Posterior cingulate gyrus (tissue), 11 donors: ENCODE results near the gene CHID1.

Experiments used
- DNase-seq, 10 donors: peaks; one replicate each; pipeline versions ENCODE4 v3.0.0 to v3.0.0-alpha.2; 2020 to 2021; ENCODE audit warnings: mixed read lengths in 3 of 10
- intact Hi-C: fragments of 100-400 bp; cut with DNase I; formaldehyde crosslinking; loops from one replicate; pipeline ENCODE4 v1.15.1; 2023

CHID1 gene

DNA sequence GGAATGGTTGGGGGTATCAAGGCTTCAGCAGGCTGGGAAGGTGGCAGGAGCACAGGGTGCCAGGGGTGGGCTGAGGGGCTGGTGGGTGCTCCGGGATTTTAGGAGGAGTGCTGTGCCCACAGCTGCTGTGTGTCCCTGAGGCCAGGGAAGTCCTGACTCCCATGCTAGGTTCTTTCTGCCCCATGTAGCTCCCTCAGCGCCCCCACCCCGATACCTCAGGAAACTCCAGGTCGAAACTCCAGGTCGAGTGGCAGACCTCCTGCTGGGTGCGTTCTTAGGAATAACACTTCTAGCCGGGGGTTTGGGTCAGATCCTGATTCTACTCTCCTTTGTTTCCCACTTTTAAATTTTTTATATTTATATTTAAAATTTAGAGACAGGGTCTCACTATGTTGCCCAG is 23.3 kb upstream of the CHID1 start:
- intact Hi-C loops: no loop called here
- DNase-seq: peak in 2 of 10 donors; percentile 41 to 62

GRCh38 chr11:933142-933851 is 22.7 kb upstream of the CHID1 start:
- peak in 2 of 10 donors; percentile 33 to 38 for DNase-seq
- intact Hi-C loops: no loop called here

- peak in 1 of 10 donors; percentile 1 for DNase-seq
- intact Hi-C loops: no loop called here
Observed at GRCh38 chr11:932435-932834, 21.8 kb upstream of the CHID1 start.

DNA sequence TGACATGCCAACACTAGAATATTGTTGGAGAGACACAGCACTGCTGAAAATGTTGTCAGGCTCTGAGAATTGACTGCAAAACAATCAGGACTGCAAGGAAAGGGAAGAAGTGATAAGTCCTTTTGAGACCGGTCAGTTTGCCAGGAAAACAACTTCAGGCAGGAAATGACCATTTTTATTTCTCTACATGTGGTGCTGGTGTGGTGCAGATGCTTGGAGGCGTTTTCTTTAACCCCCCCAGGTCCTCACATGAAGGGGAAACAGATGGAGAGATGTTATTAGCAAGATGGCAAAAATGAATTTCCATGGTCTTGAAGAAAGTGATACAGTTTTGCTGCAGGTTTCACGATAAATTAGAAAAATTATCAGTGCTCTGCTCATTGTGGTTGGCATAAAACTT is 20.8 kb upstream of the CHID1 start:
- peak in 1 of 10 donors; percentile 2 for DNase-seq
- intact Hi-C loops: no loop called here

- intact Hi-C loops: loop anchor here (10.0 kb wide), 1 partner anchor 125 kb away; no protein-coding TSS in a partner anchor
- peak in 1 of 10 donors; percentile 41 for DNase-seq
Observed at GRCh38 chr11:929405-929804, 18.8 kb upstream of the CHID1 start.

- peak in 1 of 10 donors; percentile 13 for DNase-seq
- intact Hi-C loops: loop anchor here (10.0 kb wide), 1 partner anchor 126 kb away; no protein-coding TSS in a partner anchor
Observed at GRCh38 chr11:928786-929185, 18.2 kb upstream of the CHID1 start.

DNA sequence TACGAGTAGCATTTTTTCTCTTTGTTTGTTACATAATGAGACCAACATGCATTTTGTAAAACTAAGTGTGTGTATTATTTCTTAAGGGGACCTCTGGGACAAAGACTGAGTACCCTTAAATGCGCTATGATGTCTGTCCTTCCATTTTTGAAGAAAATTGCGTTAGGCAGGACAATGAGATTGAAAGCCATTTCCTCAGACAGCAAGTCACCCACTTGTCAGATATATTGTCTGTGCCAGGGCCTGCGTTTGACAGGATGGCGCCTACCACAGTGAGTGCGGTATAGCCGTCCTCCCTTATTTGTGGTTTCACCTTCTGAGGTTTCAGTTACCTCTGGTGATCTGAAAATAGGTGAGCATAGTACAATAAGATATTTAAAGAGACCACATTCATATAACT is 17.3 kb upstream of the CHID1 start:
- DNase-seq: peak in 1 of 10 donors; percentile 23
- intact Hi-C loops: loop anchor here (10.0 kb wide), 1 partner anchor 127 kb away; no protein-coding TSS in a partner anchor

DNA sequence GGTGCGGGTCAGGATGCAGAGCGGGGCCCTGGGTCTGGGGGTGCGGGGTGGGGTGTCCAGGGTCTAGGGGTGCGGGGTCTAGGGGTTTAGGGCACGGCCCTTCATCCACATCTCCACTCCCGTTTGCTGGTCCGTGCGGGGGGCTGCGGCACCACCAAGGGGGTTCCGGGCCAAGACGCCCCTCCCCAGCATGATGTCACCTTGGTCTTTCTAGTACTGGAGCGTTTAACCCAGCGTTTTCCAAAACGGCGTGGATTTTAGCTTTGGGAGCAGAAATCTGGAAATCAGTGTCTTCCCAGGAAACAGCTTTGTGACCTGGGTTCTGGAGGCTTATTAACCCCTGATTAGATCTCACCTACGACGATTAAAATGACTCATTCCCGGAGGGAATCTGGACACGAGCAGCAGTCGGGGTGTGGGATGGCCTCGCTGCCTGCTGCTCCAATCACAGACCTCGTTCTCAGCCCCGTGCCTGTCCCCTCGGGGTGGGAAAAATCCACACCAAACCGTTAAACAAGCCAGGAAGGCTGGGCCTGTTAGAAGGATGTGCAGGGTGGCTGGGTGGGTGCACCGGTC is 15.8 kb upstream of the CHID1 start:
- peak in 3 of 10 donors; percentile 28 to 88 (median 82) for DNase-seq
- intact Hi-C loops: loop anchor here (10.0 kb wide), 1 partner anchor 128 kb away; no protein-coding TSS in a partner anchor

GRCh38 chr11:925496-926301 is 15.1 kb upstream of the CHID1 start, which contains the start of gene AP2A2:
TSS of gene AP2A2 (plus strand) at chr11:925870. CDS start at chr11:926022, 152 bp downstream.
- intact Hi-C loops: loop anchor here (2.0 to 10.0 kb wide), 3 partner anchors 15 to 129 kb away; partner anchors contain the start of gene CHID1
- peak; percentile 68 to 98 (median 78) for DNase-seq

DNA sequence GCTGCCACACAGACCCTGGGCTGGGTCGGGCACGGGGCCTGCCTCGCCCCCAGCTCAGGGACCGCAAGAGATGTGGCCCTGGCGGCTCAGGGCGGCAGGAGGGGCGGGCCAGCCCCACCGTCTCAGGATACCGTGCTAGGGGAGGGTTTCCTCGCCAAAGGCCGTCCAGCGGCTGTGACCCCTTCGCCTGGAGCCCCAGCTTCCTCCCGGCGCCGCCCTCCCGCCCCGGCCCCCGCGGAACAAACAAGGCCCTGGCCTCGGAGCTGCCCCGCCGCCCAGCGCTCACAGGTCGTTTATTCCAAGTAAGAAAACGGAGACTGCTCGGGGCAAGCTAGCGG is 14.5 kb upstream of the CHID1 start:
- DNase-seq: no peak
- intact Hi-C loops: loop anchor here (2.0 to 10.0 kb wide), 3 partner anchors 14 to 130 kb away; partner anchors contain the start of gene CHID1

DNA sequence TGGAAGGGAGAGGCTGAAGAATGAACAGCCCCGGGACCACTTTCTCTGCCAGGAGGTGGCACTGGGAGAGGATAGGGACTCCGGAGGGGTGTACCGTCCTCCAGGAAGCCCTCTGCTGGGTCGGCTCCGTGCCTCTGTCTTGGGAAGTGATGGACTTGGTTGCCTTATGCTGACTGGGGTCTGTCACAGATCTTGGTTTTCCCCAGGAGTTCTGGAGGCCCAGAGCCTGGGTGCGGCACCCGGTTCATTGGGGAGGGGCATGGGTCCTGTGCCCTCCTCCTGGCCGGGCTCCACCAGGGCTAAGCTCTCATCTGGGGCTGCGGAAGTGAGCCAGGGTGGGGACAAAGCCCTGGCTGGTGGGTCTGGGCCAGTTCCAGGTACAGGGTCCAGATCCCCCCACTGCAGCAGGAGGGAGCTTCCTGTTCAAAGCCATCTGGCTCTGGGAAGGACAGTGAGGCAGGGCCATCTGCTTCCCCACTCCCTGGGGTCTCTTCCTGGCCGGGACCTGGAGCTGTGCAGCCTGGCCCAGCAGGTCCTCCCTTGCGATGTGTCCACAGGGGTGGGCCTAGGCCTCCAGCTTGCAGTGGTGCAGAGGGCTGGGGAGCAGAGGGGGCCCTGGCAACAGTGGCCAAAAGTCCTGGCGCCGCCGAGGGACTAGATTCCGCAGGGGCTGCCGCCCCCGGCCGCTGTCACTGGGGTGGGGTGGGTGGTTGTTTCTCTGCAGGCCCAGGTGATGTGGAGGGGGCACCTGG is 14.0 kb upstream of the CHID1 start:
- DNase-seq: peak in 1 of 10 donors; percentile 68

GRCh38 chr11:923691-924405 is 13.2 kb upstream of the CHID1 start:
- peak in 2 of 10 donors; percentile 22 to 68 for DNase-seq
- intact Hi-C loops: loop anchor here (2.0 to 10.0 kb wide), 3 partner anchors 13 to 131 kb away; partner anchors contain the start of gene CHID1

More for the DNA sequence above, 14.0 kb upstream of the CHID1 start:
- intact Hi-C loops: loop anchor here (2.0 to 10.0 kb wide), 3 partner anchors 14 to 130 kb away; partner anchors contain the start of gene CHID1

DNA sequence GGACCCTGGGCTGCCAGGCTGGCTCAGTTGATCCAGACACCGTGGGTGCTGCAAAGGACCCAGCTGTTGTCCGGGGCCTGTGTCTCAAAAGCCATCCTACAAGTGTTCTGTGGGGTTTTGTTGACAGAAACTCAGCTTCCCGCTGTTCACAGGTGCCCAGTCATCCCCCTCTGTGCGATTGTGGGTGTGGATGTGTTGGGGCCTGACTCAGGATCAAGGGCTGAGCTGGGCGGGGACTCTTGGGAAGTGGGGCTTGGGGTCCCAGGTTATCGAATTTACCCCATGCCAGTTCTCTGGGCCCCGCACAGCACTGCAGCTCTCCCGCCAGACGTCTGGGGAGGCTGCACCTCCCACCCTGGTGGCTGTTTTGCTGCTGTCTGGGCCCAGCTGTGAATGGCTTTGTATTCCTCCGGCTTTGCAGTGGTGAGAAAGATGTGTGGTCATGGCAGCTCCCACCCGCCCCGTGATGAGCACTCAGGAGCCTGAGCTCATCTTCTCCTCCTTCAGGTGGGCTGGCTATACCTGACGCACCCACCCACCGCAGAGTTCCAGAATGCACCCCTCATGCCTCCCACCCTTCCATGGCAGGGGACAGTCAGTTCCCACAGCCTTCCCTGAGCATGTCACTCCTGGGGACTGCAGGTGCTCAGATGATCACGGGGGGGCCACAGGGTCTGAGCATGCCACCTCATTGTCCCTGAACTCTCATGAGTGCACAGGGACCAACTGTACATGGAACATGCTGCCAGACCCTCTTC is 11.5 kb upstream of the CHID1 start:
- intact Hi-C loops: loop anchor here (10.0 kb wide), 1 partner anchor 133 kb away; no protein-coding TSS in a partner anchor
- no peak for DNase-seq

GRCh38 chr11:917426-917825 is 6.8 kb upstream of the CHID1 start:
- intact Hi-C loops: no loop called here
- DNase-seq: no peak

GRCh38 chr11:914747-915501 is 4.3 kb upstream of the CHID1 start:
- DNase-seq: peak in 2 of 10 donors; percentile 20 to 22

DNA sequence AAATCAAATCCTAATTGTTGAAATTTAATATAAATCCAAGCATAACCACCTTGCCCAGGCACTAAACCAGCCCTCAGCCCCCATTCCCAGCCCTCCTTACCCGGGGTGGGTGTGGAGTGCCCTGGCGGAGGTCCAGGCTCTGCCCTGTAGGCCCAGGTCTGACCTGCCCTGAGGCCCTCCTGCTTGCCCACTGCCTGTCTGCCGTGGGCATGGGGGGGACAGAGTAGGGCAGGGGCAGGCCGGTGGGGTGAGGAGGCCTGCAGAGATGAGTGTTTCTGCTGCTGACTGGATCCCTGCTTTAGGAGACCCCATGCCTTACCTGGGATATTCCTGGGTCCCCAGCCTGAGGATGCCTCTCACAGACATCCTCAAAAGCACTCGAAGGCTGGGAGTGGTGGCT is 3.6 kb upstream of the CHID1 start:
- intact Hi-C loops: no loop called here

More at GRCh38 chr11:914747-915501, 4.3 kb upstream of the CHID1 start:
- intact Hi-C loops: no loop called here

GRCh38 chr11:913043-913442 is 2.4 kb upstream of the CHID1 start:
- intact Hi-C loops: no loop called here
- DNase-seq: no peak

More for the DNA sequence above, 3.6 kb upstream of the CHID1 start:
- DNase-seq: no peak

DNA sequence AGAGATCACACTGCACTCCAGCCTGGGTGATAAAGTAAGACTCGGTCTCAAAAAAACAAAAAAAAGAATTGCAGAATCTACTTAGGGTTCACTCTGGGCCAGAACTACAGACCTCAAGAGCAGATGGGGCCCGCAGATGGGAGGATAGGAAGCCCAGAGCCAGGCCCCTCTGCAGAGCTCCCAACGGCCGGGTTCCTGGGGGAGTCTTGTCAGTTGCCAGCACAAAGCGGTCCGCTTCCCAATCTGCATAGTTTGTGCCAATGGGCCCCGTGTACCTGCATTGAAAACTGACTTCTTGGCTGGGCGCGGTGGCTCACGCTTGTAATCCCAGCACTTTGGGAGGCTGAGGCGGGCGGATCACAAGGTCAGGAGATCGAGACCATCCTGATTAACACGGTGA is 1.7 kb upstream of the CHID1 start:
- intact Hi-C loops: no loop called here

More for the DNA sequence above, 1.7 kb upstream of the CHID1 start:
- no peak for DNase-seq
